Measurements from ENCODE around the gene CENPE.

The CENPE gene

GRCh38 chr4:103118166-103118565 is 80.0 kb downstream of the CENPE start:
- Histone ChIP-seq H3K36me3 (peaks cover 14% of the 10 kb centered on the region), H3K9me3 (no peaks in the 10 kb centered on the region), H3K4me1 (no peaks in the 10 kb centered on the region), H3K4me3 (ENCODE audit: low read depth, low read length) (no peak overlapping the region), H3K27me3 (no peaks in the 10 kb centered on the region)
- DNase-seq: no peak
- TF ChIP-seq CTCF (IDR thresholded peaks at IDR 0.05; ENCODE audit: low read depth, low read length): no peak

GRCh38 chr4:103111598-103111997 is 86.5 kb downstream of the CENPE start:
- no peak for DNase-seq

GRCh38 chr4:103108542-103108941 is 89.6 kb downstream of the CENPE start:
- no peak for TF ChIP-seq CTCF (IDR thresholded peaks at IDR 0.05; ENCODE audit: low read depth, low read length)
- no peak overlapping the region for H3K4me3 ChIP-seq (ENCODE audit: low read depth, low read length)
- peaks cover 22% of the 10 kb centered on the region for H3K36me3 ChIP-seq
- H3K9me3 ChIP-seq: no peaks in the 10 kb centered on the region
- no peaks in the 10 kb centered on the region for H3K4me1 ChIP-seq
- no peak for DNase-seq
- H3K27me3 ChIP-seq: no peaks in the 10 kb centered on the region

More at GRCh38 chr4:103111598-103111997, 86.5 kb downstream of the CENPE start:
- Histone ChIP-seq H3K36me3 (peaks cover 25% of the 10 kb centered on the region), H3K27me3 (no peaks in the 10 kb centered on the region), H3K4me3 (ENCODE audit: low read depth, low read length) (no peak overlapping the region), H3K9me3 (no peaks in the 10 kb centered on the region), H3K4me1 (no peaks in the 10 kb centered on the region)
- no peak for TF ChIP-seq CTCF (IDR thresholded peaks at IDR 0.05; ENCODE audit: low read depth, low read length)

- no peaks in the 10 kb centered on the region for H3K27me3 ChIP-seq
- no peak for TF ChIP-seq CTCF (IDR thresholded peaks at IDR 0.05; ENCODE audit: low read depth, low read length)
- no peaks in the 10 kb centered on the region for H3K4me1 ChIP-seq
- DNase-seq: no peak
- no peak overlapping the region for H3K4me3 ChIP-seq (ENCODE audit: low read depth, low read length)
- H3K9me3 ChIP-seq: no peaks in the 10 kb centered on the region
- H3K36me3 ChIP-seq: peaks cover 17% of the 10 kb centered on the region
These were observed 92.4 kb downstream of the CENPE start for GRCh38 chr4:103105558-103106356.

GRCh38 chr4:103104886-103105285 is 93.3 kb downstream of the CENPE start:
- H3K9me3 ChIP-seq: no peaks in the 10 kb centered on the region
- DNase-seq: no peak
- no peaks in the 10 kb centered on the region for H3K27me3 ChIP-seq
- no peak overlapping the region for H3K4me3 ChIP-seq (ENCODE audit: low read depth, low read length)
- no peak for TF ChIP-seq CTCF (IDR thresholded peaks at IDR 0.05; ENCODE audit: low read depth, low read length)
- peaks cover 9% of the 10 kb centered on the region for H3K36me3 ChIP-seq
- no peaks in the 10 kb centered on the region for H3K4me1 ChIP-seq

- no peaks in the 10 kb centered on the region for H3K4me1 ChIP-seq
- no peaks in the 10 kb centered on the region for H3K9me3 ChIP-seq
- no peaks in the 10 kb centered on the region for H3K36me3 ChIP-seq
- H3K27me3 ChIP-seq: no peaks in the 10 kb centered on the region
- no peak for TF ChIP-seq CTCF (IDR thresholded peaks at IDR 0.05; ENCODE audit: low read depth, low read length)
- no peak for DNase-seq
- H3K4me3 ChIP-seq (ENCODE audit: low read depth, low read length): no peak overlapping the region
These were observed 97.5 kb downstream of the CENPE start for GRCh38 chr4:103100691-103101090.

Measured in BE2C (cell line).